HepG2 (cell line): ENCODE measurements around the gene ZNF184. TPM values are rescaled to one million over a fixed set of nuclear protein-coding genes. Genes with fewer than 3 reads are reported as not detected.

Source experiments
- ASH2L ChIP-seq: fragments of 300-600, 200-600 bp; sonication (generic); IDR thresholded peaks from 2 replicates; pipeline ENCODE4 v1.7.0; 2017; ENCODE audit warnings: low read depth, mild to moderate bottlenecking, moderate library complexity, mixed read lengths, low read length; ENCODE audit not compliant: insufficient read length
- CEBPB ChIP-seq: IDR thresholded peaks from 2 replicates; pipeline ENCODE4 v1.6.1; 2011; ENCODE audit warnings: low read depth, low read length, improper control_type of control experiment, borderline replicate concordance
- GLI4 ChIP-seq: sonication (generic); formaldehyde crosslinking; IDR thresholded peaks from 2 replicates; pipeline ENCODE4 v1.5.1; 2020; ENCODE audit warnings: missing genetic modification reagents, mild to moderate bottlenecking, moderate library complexity, borderline replicate concordance
- MYC ChIP-seq: sonication (generic); formaldehyde crosslinking; IDR thresholded peaks from 2 replicates; pipeline ENCODE4 v1.9.0; 2021; ENCODE audit warnings: missing genetic modification reagents, borderline replicate concordance
- NR2F2 ChIP-seq: IDR thresholded peaks from 2 replicates; pipeline ENCODE4 v1.6.1; 2012; ENCODE audit warnings: low read depth, inconsistent platforms, borderline replicate concordance
- RXRA ChIP-seq: sonication (generic); formaldehyde crosslinking; IDR thresholded peaks from 2 replicates; pipeline ENCODE4 v1.5.1; 2020; ENCODE audit warnings: missing genetic modification reagents
- SAP130 ChIP-seq: IDR thresholded peaks from 2 replicates; pipeline ENCODE4 v1.6.1; 2016; ENCODE audit warnings: low read depth
- SIX1 ChIP-seq: sonication (generic); formaldehyde crosslinking; IDR thresholded peaks from 2 replicates; pipeline ENCODE4 v1.4.0; 2020; ENCODE audit warnings: missing genetic modification reagents, borderline replicate concordance
- SMC3 ChIP-seq: IDR thresholded peaks from 2 replicates; pipeline ENCODE4 v1.6.1; 2011; ENCODE audit warnings: low read length, improper control_type of control experiment
- ZNF180 ChIP-seq: sonication (generic); formaldehyde crosslinking; IDR thresholded peaks from 2 replicates; pipeline ENCODE4 v1.4.0; 2020; ENCODE audit warnings: low read depth, missing genetic modification reagents, borderline replicate concordance
- ZNF747 ChIP-seq: sonication (generic); formaldehyde crosslinking; IDR thresholded peaks from 2 replicates; pipeline ENCODE4 v1.8.1; 2023; ENCODE audit warnings: missing genetic modification reagents, mild to moderate bottlenecking, borderline replicate concordance
- ZNF772 ChIP-seq: sonication (generic); formaldehyde crosslinking; IDR thresholded peaks from 2 replicates; pipeline ENCODE4 v1.5.0; 2020; ENCODE audit warnings: mild to moderate bottlenecking, missing genetic modification reagents
- polyA plus RNA-seq, 8 experiments: library from polyadenylated mRNA; depleted of rRNA in 3 of 8; stranded (reverse) in 7 of 8; unstranded in 1 of 8; fragments of >200 nt; fragmentation: Illumina TruSeq in 4 of 8; extraction: Trizol in 4 of 8; gene quantifications; 2 replicates each; pipeline versions ENCODE4 v1.2.1 to v1.2.3, GENCODE V29; 2011 to 2016; ENCODE audit warnings: low read depth in 4 of 8, missing spikeins in 1 of 8, mixed read lengths in 1 of 8; ENCODE audit not compliant: insufficient read depth in 1 of 8
- total RNA-seq, 5 experiments: library from RNA; depleted of rRNA; stranded (reverse); fragments of >200 nt; fragmentation: Illumina TruSeq; extraction: Trizol; gene quantifications; 2 replicates each; pipeline ENCODE4 v1.2.3, GENCODE V29; 2016; ENCODE audit warnings: low read depth in 1 of 5
- TF ChIP-seq, protein P1 (sequence below): sonication (generic); formaldehyde crosslinking; conservative IDR thresholded peaks from 2 replicates; pipeline ENCODE4 v1.4.0; 2020; ENCODE audit warnings: missing genetic modification reagents
- TF ChIP-seq, protein P2 (sequence below): sonication (generic); formaldehyde crosslinking; IDR thresholded peaks from 2 replicates; pipeline ENCODE4 v1.5.0; 2020; ENCODE audit warnings: mild to moderate bottlenecking, missing genetic modification reagents, moderate library complexity

Gene ZNF184
- total and polyA plus RNA-seq, 2 of the 13 experiments (the other 11 are each of a cell fraction or from before 2014, with no cell fraction given), result 2.1 to 10.1 TPM

DNA sequence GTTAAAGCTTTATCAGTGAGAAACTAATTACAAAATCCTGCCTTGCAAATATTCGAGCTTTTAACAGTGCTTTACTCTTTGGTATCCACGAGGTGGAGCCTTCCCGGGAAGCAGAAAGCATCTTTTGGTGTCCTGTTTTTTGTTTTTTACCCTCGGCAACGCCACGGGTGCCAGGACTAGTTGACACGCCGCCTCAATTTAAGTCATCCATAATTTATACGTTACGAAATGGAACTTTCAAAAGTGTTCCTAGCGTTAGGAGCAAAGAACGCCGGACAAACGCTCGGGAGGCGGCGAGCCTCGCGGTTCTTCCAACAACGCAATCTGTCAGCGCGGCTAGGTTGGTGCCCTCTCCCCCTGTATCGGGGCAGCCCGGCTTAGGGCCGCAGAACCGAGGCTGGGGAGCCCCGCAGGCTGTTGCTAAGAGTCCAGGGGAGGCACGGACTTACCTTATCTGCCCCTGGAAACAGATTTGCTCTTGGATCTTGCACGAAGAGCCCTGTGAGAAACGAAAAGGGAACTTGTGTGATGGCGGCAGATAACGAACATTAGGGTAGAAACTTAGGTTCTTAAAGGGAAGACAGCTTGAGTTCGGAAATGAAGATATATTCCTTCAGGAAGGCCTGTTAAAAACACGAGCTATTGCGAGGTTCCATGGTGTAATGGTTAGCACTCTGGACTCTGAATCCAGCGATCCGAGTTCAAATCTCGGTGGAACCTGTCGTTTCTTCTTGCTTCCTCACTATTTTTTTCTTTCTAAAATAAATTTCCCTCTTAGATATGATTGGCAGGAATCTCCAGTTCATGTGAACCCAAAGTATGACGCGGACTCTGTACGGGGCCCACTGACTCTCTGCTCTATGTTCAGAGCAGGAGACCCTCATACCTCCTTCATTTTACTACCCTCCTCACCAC, 46.2 kb upstream of the ZNF184 start (continued):
- TF ChIP-seq SIX1 (CRISPR knock-in tag) (peak; percentile 45; the same call in 1 of the 2 replicates), SAP130 (CRISPR knock-in tag) (0 out of 2 replicates have a peak, but pooled peaks have one; percentile 45), SMC3 (peak; percentile 82), GLI4 (CRISPR knock-in tag) (no peak), RXRA (CRISPR knock-in tag) (0 out of 2 replicates have a peak, but pooled peaks have one; percentile 28), ZNF180 (CRISPR knock-in tag) (no peak), ASH2L (peak; percentile 83), ZNF772 (CRISPR knock-in tag) (peak; percentile 21; the same call in 1 of the 2 replicates), MYC (CRISPR knock-in tag) (no peak; the same call in 1 of the 2 replicates), NR2F2 (peak; percentile 41; the same call in 1 of the 2 replicates), CEBPB (peak; percentile 56), ZNF747 (CRISPR knock-in tag) (0 out of 2 replicates have a peak, but pooled peaks have one; percentile 40)
- TF ChIP-seq, protein P1, sequence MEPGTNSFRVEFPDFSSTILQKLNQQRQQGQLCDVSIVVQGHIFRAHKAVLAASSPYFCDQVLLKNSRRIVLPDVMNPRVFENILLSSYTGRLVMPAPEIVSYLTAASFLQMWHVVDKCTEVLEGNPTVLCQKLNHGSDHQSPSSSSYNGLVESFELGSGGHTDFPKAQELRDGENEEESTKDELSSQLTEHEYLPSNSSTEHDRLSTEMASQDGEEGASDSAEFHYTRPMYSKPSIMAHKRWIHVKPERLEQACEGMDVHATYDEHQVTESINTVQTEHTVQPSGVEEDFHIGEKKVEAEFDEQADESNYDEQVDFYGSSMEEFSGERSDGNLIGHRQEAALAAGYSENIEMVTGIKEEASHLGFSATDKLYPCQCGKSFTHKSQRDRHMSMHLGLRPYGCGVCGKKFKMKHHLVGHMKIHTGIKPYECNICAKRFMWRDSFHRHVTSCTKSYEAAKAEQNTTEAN, result peak; percentile 30; the same call in 1 of the 2 replicates
- TF ChIP-seq, protein P2, sequence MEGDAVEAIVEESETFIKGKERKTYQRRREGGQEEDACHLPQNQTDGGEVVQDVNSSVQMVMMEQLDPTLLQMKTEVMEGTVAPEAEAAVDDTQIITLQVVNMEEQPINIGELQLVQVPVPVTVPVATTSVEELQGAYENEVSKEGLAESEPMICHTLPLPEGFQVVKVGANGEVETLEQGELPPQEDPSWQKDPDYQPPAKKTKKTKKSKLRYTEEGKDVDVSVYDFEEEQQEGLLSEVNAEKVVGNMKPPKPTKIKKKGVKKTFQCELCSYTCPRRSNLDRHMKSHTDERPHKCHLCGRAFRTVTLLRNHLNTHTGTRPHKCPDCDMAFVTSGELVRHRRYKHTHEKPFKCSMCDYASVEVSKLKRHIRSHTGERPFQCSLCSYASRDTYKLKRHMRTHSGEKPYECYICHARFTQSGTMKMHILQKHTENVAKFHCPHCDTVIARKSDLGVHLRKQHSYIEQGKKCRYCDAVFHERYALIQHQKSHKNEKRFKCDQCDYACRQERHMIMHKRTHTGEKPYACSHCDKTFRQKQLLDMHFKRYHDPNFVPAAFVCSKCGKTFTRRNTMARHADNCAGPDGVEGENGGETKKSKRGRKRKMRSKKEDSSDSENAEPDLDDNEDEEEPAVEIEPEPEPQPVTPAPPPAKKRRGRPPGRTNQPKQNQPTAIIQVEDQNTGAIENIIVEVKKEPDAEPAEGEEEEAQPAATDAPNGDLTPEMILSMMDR (CRISPR knock-in tag), result peak; percentile 73
